ENCODE measurements around the gene CFDP1. TPM values are rescaled to one million over a fixed set of nuclear protein-coding genes. Genes with fewer than 3 reads are reported as not detected.

CFDP1 gene
- polyA plus RNA-seq, 10 donors = 70.9 to 125 (median 91.4) TPM

GRCh38 chr16:75267631-75268264, 165.6 kb downstream of the CFDP1 start:
- DNase-seq = peak in 2 of 3 donors; percentile 64 to 76

DNA sequence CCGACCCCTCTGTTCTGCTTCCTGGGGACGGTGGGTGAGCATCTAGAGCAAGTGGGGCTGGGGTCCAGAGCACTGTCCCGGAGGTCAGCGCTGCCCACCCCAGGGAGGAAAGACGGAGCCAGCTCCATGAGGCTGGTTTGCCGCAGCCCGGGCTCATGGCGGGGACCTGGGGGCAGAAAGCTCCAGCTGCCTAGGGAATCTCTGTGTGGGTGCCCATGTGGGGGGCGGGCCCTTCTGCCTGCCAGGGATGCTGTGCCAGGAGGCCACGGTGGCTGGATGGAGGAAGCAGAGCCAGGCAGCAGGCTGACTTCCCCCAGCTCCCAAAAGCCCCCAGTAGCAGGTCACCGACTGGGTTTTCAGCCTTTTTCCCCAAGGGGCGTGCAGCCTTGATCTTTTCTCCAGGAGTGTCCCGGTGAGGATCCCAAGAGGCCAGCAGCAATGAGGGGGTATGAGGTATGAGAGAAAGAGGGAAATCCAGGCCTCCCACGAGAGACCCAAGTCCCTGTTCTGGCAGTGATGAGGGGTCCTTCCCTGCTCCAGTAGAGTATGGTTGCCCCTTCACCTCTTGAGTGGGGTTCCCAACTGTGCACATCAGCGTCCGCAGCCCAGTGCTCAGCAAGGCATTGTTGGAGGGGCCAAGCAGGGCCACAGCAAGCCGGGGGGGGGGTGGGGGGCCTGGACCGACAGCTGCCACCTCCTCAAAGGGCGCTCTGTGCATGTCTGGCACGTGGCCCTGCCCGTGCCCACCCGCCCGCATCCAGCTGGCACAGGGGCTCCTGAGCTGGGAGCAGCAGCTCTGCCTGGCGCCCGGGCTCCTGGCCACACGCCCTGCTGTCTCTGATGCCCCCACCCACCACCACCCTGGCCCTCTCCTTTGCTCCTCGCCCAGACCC, 166.3 kb downstream of the CFDP1 start:
- peak in 1 of 3 donors; percentile 44 for DNase-seq

DNA sequence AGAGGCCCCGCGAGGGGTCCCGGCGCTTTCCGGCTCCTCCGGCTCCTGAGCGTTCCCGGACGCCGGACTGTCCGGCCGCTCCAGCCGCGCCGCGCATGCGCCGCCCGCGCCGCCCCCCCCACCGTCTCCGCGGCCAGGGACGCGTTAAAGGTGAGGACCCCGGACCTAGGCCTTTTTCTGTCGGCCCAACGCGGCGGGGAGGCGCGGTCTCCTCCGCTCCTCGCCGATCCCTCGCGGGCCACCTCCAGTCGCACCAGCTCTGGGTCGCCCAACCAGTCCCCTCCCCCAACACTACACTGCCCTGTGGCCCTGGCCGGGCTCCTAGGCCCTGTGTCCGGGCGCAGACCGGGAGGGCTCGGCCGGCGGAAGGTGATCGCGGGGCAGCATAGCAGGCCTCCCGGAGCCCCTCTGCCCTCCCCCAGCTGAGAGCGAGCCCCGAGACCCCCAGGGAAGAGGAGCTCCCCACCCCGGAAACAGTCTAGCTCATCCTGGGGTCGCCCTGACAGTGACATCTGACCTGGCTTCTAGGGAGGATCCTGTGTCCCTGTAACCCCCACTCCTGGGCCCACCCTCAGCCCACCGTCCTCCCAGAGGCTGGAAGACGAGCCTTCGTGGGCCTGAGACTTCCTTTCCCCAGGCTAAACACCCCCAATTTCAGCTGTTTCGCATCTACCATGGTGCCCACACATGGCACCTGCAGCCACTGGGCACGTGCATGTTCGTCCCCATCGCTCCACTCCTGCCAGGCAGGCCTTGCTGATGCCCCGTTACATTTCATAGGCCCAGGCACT, 167.2 kb downstream of the CFDP1 start:
- DNase-seq = peak; percentile 70 to 92 (median 87)

GRCh38 chr16:75264999-75265910, 168.0 kb downstream of the CFDP1 start:
- DNase-seq = peak in 1 of 3 donors; percentile 71

GRCh38 chr16:75264457-75264998, 168.8 kb downstream of the CFDP1 start:
- DNase-seq = peak in 2 of 3 donors; percentile 83 to 89

GRCh38 chr16:75263963-75264445, 169.3 kb downstream of the CFDP1 start:
- DNase-seq = no peak

GRCh38 chr16:75263291-75263962, 169.9 kb downstream of the CFDP1 start:
- DNase-seq = peak in 1 of 3 donors; percentile 47

- no peak for DNase-seq
Measured at GRCh38 chr16:75262800-75263127, 170.5 kb downstream of the CFDP1 start.

- DNase-seq = peak in 1 of 3 donors; percentile 32
Measured at GRCh38 chr16:75262104-75262799, 171.1 kb downstream of the CFDP1 start.

DNA sequence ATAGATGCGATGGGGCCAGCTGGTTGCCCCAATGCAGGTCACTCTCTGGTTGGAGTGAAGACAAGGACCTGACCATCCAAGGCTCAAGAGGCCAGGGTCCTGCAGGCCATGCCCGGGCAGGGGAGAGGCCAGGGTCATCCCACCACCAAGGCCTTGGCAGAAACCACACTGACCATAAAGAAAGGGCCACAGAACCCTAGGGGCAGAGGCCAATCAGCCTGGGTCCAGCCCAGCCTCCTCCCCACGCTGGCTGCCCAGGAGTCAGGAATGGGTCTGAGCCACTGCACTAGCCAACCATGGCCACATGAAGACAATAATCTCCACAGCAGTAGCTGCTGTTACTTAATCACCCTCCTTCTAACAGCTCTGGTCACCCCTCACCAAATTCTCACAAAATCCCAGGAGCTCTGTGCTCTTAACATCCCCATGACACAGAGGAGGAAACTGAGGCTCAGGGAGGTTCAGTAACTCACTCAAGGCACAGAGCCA, 171.7 kb downstream of the CFDP1 start:
- DNase-seq = no peak

DNA sequence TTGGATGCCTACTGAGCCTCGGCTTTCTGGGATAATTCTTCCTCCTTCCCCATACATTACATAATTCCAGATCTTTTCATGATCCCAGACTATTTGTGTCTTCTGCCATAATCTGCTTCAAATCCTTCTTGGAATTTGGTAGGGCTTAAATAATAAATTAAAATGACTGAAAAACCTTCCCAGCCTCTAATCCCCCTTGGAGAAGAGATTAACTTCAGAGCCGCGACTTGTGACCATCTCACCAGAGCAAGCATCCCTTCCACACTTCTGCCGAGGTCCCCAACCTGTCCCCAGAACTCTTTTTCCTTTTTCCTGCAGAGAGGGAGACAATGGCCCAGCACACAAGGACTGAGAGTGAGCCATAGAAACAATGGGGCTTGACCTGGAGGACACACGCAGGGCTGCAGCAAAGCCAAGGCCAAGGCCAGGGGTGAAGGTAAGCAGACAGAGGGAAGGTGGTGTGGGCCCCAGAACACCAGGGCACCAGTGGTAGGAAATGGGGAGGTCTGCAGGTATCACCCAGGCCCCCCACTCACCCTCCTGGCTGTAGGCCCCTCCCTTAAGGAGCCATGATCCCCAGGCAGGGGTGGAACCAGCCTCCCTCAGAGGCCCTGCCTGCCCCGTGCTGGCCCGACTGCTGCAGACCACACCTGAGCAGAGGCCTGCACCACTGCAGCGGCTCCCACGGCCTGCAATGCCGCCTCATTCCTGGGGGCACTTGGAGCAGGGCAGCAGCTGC, 172.3 kb downstream of the CFDP1 start:
- peak in 1 of 3 donors; percentile 27 for DNase-seq

DNA sequence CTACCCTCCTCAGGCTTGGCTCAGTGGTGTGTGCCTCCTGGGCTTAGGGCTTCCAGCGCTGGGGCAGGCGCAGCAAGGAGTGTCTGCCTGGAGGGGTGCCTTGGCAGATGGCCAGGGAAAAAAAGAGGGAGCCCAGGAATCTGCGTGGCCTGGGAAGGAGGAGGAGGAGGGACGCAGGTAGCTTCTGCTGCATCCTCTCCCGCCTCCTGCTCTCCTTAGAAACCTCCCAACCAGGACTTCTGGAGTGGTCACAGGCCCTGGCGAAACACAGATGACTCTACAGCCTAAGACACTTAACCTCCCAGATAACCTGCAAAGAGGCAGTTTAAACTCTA, 174.5 kb downstream of the CFDP1 start:
- no peak for DNase-seq

GRCh38 chr16:75257886-75258806, 175.2 kb downstream of the CFDP1 start:
- DNase-seq = peak in 1 of 3 donors; percentile 32

GRCh38 chr16:75256696-75257343, 176.5 kb downstream of the CFDP1 start:
- peak in 1 of 3 donors; percentile 83 for DNase-seq

GRCh38 chr16:75256059-75256571, 177.2 kb downstream of the CFDP1 start:
- peak in 1 of 3 donors; percentile 68 for DNase-seq

GRCh38 chr16:75254359-75254837, 178.9 kb downstream of the CFDP1 start:
- peak in 2 of 3 donors; percentile 66 to 69 for DNase-seq

Measured in muscle of back (tissue), 11 donors.